Activated T-cell treated with anti-CD3 and anti-CD28 coated beads, Interleukin-2, amount 50 U/mL, for 4 hours (primary cell): ENCODE data around the gene SORCS3. TPM values are rescaled to one million over a fixed set of nuclear protein-coding genes. Genes with fewer than 3 reads are reported as not detected.

Experiments used
- ATAC-seq, 2 donors: fragments of 200-7000 bp; cut with Tn5 transposase; one replicate each; pipeline ENCODE4 v1.10.0; 2021
- DNase-seq: peaks from one replicate; pipeline ENCODE4 v3.0.0-alpha.2; 2020
- H3K27me3 Mint-ChIP-seq: one replicate; pipeline ENCODE4 v1.8.0; 2021; ENCODE audit warnings: low read depth, mixed read lengths
- H3K36me3 Mint-ChIP-seq: one replicate; pipeline ENCODE4 v1.8.0; 2022; ENCODE audit warnings: mixed read lengths; ENCODE audit not compliant: insufficient read depth
- H3K4me1 Mint-ChIP-seq: one replicate; pipeline ENCODE4 v1.8.0; 2021; ENCODE audit warnings: low read depth, mixed read lengths
- H3K4me3 Mint-ChIP-seq: one replicate; pipeline ENCODE4 v1.8.0; 2021; ENCODE audit warnings: mild to moderate bottlenecking, moderate library complexity, mixed read lengths
- H3K9me3 Mint-ChIP-seq: one replicate; pipeline ENCODE4 v1.8.0; 2021; ENCODE audit warnings: mixed read lengths
- total RNA-seq, 3 donors: library from RNA; stranded (reverse); gene quantifications; one replicate each; pipeline ENCODE4 v1.2.1, GENCODE V29; 2021

SORCS3 gene
- total RNA-seq, 3 donors from 2014 or later = not detected

DNA sequence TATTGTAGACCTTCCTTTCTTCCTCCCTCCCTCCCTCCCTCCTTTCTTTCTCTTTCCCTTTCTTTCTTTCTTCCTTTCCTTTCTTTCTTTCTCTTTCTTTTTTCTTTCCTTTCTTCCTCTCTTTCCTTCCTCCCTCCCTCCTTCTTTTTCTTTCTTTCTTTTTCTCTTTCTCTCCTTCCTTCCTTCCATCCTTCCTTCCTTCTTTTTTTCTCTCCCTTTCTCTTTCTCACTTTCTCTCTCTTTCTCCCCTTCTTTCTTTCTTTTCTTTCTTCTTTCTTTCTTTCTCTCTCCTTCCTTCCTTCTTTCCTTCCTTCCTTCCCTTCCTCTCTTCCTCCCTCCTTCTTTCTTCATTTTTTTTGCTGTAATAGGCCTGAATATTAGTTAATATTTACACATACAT is 638.0 kb downstream of the SORCS3 start:
- Mint-ChIP-seq H3K36me3 (no peaks in the 10 kb centered on the region), H3K9me3 (no peaks in the 10 kb centered on the region), H3K4me1 (peaks cover 2% of the 10 kb centered on the region), H3K27me3 (no peaks in the 10 kb centered on the region), H3K4me3 (no peak overlapping the region)
- ATAC-seq (no peak), DNase-seq (no peak)

DNA sequence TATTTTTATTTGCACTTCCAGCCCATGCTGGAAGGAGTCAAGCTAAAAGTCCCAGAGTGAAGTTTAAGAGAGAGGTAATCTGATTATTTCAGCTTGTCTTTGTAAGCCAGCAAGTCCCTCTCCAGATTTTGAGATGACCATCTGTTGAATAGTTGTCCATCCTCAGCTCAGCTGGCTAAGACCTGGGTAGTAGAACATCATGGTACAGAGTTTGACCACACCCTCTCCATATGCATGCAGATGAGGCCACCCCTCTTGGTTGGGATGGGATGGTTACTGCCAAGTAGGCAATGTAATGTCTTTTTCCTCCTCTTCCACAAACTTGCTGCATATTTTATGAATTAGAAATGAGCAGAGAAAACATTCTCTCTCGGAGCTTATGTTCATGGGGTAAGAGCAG is 639.8 kb downstream of the SORCS3 start:
- no peaks in the 10 kb centered on the region for H3K4me1 Mint-ChIP-seq
- H3K4me3 Mint-ChIP-seq = no peak overlapping the region
- no peaks in the 10 kb centered on the region for H3K27me3 Mint-ChIP-seq
- H3K9me3 Mint-ChIP-seq = no peaks in the 10 kb centered on the region
- ATAC-seq (no peak), DNase-seq (no peak)
- no peaks in the 10 kb centered on the region for H3K36me3 Mint-ChIP-seq

DNA sequence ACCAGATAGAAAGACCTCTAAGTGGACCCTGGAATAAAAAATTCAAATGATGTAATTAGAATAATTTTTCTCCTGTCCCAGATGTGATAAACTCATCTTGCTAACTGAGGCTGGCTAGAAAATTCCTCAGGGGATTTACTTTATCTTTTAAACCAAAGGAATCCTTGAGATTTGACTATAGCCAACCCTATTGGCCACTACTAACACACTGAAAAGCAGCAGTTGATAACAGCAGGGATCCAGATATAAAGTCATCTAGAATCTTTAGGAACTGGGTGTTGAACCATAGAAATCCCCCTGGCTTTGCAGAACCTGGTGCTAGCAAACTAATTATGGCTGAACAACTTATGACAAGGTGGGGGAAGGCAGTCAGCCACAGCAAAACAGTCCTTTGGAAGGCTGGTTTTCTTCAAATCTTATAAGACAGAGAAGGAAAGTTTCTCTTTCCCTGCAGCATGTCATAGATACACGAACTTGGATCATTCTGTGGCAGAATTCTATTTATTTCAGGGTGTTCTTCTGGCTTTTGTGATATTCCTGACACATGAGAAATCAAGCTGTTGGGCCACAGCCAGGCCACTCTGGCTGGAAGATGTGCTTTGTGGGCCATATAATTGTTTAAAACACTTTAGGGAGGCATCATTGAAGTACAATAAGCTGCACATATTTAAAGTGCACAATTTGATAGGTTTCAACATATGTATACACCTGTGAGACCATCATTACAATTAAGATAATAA is 643.6 kb downstream of the SORCS3 start:
- Mint-ChIP-seq H3K4me1 (no peaks in the 10 kb centered on the region), H3K9me3 (no peaks in the 10 kb centered on the region), H3K27me3 (no peaks in the 10 kb centered on the region), H3K36me3 (no peaks in the 10 kb centered on the region), H3K4me3 (no peak overlapping the region)
- DNase-seq (no peak), ATAC-seq (no peak)

DNA sequence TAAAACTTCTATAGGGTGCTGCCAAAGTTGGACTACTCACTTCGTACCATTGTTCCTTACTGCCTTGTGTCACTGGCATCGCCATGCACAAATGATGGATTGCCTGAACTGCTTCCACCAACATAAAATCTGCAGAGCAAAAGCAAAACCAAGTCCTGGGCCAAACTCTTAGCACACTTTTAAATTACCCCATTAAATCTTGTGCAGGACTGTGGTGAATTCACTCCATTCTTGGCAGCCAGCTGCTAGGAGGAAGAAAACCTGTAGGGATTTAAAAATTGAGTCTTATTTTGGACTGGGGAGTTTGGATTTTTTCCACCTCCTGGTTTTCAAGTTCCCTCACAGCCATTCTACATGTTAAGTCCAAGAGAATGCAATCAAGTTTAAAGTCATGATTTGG is 646.9 kb downstream of the SORCS3 start:
- Mint-ChIP-seq H3K4me3 (no peak overlapping the region), H3K9me3 (no peaks in the 10 kb centered on the region), H3K4me1 (no peaks in the 10 kb centered on the region), H3K27me3 (no peaks in the 10 kb centered on the region), H3K36me3 (no peaks in the 10 kb centered on the region)
- no peak for ATAC-seq
- no peak for DNase-seq

DNA sequence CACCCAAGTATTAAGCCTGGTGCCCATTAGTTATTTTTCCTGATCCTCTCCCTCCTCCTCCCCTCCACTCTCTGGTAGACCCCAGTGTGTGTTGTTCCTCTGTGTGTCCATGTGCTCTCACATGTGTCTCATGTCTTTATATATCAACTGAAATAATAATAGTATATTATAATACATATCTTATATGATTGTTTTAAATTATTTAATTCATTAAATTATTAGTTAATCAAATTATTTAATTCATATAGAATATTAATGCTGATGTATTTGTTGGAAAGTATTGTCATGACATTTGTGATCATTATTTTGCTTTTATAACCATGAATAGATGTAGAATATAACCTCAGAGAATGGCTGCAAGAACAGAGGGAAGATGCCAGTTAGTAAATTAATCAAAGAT is 647.5 kb downstream of the SORCS3 start:
- no peak overlapping the region for H3K4me3 Mint-ChIP-seq
- no peaks in the 10 kb centered on the region for H3K4me1 Mint-ChIP-seq
- DNase-seq (no peak), ATAC-seq (no peak)
- no peaks in the 10 kb centered on the region for H3K27me3 Mint-ChIP-seq
- no peaks in the 10 kb centered on the region for H3K9me3 Mint-ChIP-seq
- no peaks in the 10 kb centered on the region for H3K36me3 Mint-ChIP-seq

DNA sequence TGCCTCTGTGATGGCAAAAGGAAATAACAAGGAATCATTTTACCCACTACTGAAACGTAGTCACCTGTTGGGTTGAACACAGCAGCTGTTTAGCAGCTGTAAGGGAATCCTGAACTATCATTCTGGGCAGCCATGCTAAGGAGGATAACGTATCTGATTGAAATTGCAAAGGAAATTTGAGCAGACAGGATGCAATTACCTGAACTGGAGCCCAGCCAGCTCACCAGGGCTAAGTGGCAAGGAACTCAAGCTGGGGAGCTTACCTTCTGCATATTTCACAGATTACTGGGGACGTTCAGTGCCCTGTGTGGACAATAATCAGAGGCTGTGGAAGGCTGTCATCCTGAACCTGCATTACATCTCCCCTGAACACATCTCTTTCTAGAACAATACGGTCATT is 650.5 kb downstream of the SORCS3 start:
- no peak for ATAC-seq
- no peaks in the 10 kb centered on the region for H3K27me3 Mint-ChIP-seq
- H3K4me3 Mint-ChIP-seq = no peak overlapping the region
- peaks cover 8% of the 10 kb centered on the region for H3K9me3 Mint-ChIP-seq
- no peak for DNase-seq
- no peaks in the 10 kb centered on the region for H3K4me1 Mint-ChIP-seq
- H3K36me3 Mint-ChIP-seq = no peaks in the 10 kb centered on the region

DNA sequence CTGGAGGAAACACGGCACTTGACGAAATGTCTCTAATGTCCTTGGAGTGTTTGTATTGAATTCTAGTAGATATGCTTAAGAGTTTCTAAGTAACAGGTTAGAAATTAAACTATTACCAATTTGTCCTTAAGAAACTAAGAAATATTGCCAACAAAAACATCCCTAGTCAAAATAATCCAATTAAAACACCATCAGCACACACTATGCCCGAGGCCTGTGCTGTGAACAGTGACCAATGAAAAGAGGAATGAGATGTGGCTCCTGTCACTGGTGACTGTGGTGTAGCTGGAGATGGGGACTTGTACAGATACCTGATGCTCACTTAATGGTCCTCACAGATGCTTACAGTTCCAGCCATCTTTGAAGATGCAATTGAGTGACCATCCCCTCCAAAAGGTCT is 651.1 kb downstream of the SORCS3 start:
- no peak overlapping the region for H3K4me3 Mint-ChIP-seq
- H3K4me1 Mint-ChIP-seq = no peaks in the 10 kb centered on the region
- DNase-seq = no peak
- no peak for ATAC-seq
- no peaks in the 10 kb centered on the region for H3K27me3 Mint-ChIP-seq
- H3K9me3 Mint-ChIP-seq = peaks cover 8% of the 10 kb centered on the region
- H3K36me3 Mint-ChIP-seq = no peaks in the 10 kb centered on the region
